ENCODE measurements around the gene HOXB13. TPM values are rescaled to one million over a fixed set of nuclear protein-coding genes. Genes with fewer than 3 reads are reported as not detected.

The HOXB13 gene
- total RNA-seq, 1 experiment from 2014 or later: not detected

DNA sequence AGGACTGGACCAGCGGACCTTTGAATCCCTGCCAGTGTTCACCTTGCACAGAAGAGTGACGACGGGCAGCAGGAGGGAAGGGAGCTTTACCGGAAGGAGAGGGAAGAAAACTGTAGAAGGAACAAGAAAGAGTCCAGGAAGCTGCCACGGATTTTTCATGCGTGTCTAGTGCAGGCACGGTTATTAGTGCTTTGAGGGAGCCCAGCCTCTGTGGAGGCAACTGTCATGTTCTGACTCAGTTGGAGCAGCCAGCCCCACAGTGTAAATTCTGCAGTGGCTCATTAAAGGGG is 6.5 kb upstream of the HOXB13 start:
- no peak for DNase-seq

More for the DNA sequence above, 6.5 kb upstream of the HOXB13 start:
- H3K23me2 ChIP-seq (ENCODE audit: insufficient read length, low read depth, low read length, poor library complexity, severe bottlenecking): no peaks in the 10 kb centered on the region
- no peak overlapping the region for H3K23ac ChIP-seq (ENCODE audit: insufficient read length, low read depth, low read length)
- H3T11ph ChIP-seq (ENCODE audit: low read length): no peak overlapping the region
- Mint-ChIP-seq H3K4me1 (peaks cover 15 to 17% of the 10 kb centered on the region in 2 experiments), H3K36me3 (ENCODE audit: insufficient read depth in 1 of 3, low read depth in 3 of 3) (no peaks in the 10 kb centered on the region), H3K27ac (no peak overlapping the region), H3K9me3 (peaks cover 0 to 14% of the 10 kb centered on the region in 2 experiments; a peak in 2 of 5 replicates), H3K4me3 (no peak overlapping the region), H3K27me3 (ENCODE audit: low read depth) (peaks cover 100% of the 10 kb centered on the region)
- H3K9ac ChIP-seq (ENCODE audit: extremely low read depth, insufficient read length, low read length): no peak overlapping the region
- no peak overlapping the region for H3K4me2 ChIP-seq (ENCODE audit: insufficient read depth, insufficient read length, low read length)
- no peak overlapping the region for H2BK15ac ChIP-seq (ENCODE audit: low read depth, low read length)
- H2AK5ac ChIP-seq (ENCODE audit: insufficient read length, low read length): no peak overlapping the region
- no peaks in the 10 kb centered on the region for H3K79me1 ChIP-seq (ENCODE audit: insufficient read depth, low read depth, low read length, poor library complexity, severe bottlenecking)
- H2BK5ac ChIP-seq (ENCODE audit: insufficient read length, low read length): no peak overlapping the region
- no peaks in the 10 kb centered on the region for H3K4me1 ChIP-seq (ENCODE audit: insufficient read depth, low read length)
- no peak overlapping the region for H2AFZ ChIP-seq (ENCODE audit: low read length)
- H3K18ac ChIP-seq (ENCODE audit: insufficient read length, low read depth, low read length): no peak overlapping the region
- H3K56ac ChIP-seq (ENCODE audit: insufficient read length, low read depth, low read length): no peak overlapping the region
- H4K91ac ChIP-seq (ENCODE audit: insufficient read length, low read depth, low read length): no peak overlapping the region
- no peaks in the 10 kb centered on the region for H3K79me2 ChIP-seq (ENCODE audit: insufficient read depth, low read length)
- TF ChIP-seq, protein P1, sequence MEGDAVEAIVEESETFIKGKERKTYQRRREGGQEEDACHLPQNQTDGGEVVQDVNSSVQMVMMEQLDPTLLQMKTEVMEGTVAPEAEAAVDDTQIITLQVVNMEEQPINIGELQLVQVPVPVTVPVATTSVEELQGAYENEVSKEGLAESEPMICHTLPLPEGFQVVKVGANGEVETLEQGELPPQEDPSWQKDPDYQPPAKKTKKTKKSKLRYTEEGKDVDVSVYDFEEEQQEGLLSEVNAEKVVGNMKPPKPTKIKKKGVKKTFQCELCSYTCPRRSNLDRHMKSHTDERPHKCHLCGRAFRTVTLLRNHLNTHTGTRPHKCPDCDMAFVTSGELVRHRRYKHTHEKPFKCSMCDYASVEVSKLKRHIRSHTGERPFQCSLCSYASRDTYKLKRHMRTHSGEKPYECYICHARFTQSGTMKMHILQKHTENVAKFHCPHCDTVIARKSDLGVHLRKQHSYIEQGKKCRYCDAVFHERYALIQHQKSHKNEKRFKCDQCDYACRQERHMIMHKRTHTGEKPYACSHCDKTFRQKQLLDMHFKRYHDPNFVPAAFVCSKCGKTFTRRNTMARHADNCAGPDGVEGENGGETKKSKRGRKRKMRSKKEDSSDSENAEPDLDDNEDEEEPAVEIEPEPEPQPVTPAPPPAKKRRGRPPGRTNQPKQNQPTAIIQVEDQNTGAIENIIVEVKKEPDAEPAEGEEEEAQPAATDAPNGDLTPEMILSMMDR (conservative IDR thresholded peaks at IDR 0.05): no peak
- no peak overlapping the region for H2BK20ac ChIP-seq (ENCODE audit: low read depth, low read length, poor library complexity, severe bottlenecking)
- no peak overlapping the region for H2BK120ac ChIP-seq (ENCODE audit: low read depth, low read length, poor library complexity, severe bottlenecking)
- H4K20me1 ChIP-seq (ENCODE audit: control insufficient read depth, insufficient read depth, insufficient read length): peaks cover 2% of the 10 kb centered on the region
- no peak overlapping the region for H2BK12ac ChIP-seq (ENCODE audit: insufficient read length, low read depth, low read length)
- WGBS (ENCODE audit: extremely low coverage, insufficient read length, low lambda C conversion rate): no CpG with 5 or more reads among the region's 7 CpGs
- H3K27ac ChIP-seq (ENCODE audit: insufficient read length, low read depth, low read length): no peak overlapping the region
- no peaks in the 10 kb centered on the region for H3K9me3 ChIP-seq (ENCODE audit: control insufficient read depth, low read depth, low read length)
- no peak overlapping the region for H4K5ac ChIP-seq (ENCODE audit: insufficient read length, low read depth, low read length)
- H3K27me3 ChIP-seq (ENCODE audit: insufficient read depth, low read length): peaks cover 99% of the 10 kb centered on the region
- H3K4ac ChIP-seq (ENCODE audit: low read depth, low read length): no peak overlapping the region
- no peak overlapping the region for H3K14ac ChIP-seq (ENCODE audit: insufficient read depth, low read length)
- no peak overlapping the region for H4K8ac ChIP-seq (replicated peaks; ENCODE audit: insufficient read length, low read depth, low read length)
